Activated CD8-positive, alpha-beta memory T cell treated with anti-CD3 and anti-CD28 coated beads for 24 hours (primary cell): Measurements from ENCODE around the gene C2CD4C.
A peak's percentile ranks its signal among the peaks of the same experiment; 100 is the strongest.
"Not testable (repeated sequence)": the region's sequence is repeated elsewhere in the genome, so short reads cannot be mapped to it uniquely, and the experiment has no call there.

ENCODE experiments used
- DNase-seq: peaks from one replicate; pipeline ENCODE4 v3.0.0-alpha.2; 2020

C2CD4C gene

DNA sequence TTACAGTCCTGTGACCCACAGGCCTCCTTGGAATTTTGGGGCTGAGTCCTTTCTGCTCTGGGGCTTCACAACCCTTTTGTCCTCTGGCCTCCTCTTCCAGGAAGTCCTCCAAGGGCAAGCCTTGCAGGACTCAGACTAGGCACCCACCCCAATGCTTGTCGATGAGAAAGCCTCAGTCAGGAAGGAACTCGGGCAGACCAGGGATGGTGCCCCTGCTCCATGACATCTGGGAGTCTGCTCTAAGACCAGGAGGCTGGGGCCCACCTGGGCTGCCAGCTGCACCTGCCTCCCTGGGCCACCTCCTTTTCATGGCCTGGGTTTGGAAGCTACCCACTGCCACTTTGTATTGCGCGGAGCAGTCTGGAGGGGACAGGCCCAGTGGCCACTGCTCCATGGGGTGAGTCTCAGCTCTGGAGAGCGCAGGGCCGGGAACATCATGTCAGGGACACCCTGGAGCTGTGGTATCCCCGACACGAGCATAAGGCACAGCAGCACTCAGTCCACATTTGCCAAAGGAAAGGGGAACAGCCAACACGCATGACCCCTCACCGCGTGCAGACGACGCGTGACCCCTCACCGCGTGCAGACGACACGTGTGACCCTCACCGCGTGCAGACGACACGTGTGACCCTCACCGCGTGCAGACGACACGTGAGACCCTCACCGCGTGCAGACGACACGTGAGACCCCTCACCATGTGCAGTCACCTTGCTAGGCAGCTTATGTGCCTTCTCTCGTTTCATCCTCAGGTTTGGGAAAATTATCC, 10.8 kb downstream of the C2CD4C start:
- no peak for DNase-seq

GRCh38 chr19:397321-397720, 11.6 kb downstream of the C2CD4C start:
- no peak for DNase-seq

DNA sequence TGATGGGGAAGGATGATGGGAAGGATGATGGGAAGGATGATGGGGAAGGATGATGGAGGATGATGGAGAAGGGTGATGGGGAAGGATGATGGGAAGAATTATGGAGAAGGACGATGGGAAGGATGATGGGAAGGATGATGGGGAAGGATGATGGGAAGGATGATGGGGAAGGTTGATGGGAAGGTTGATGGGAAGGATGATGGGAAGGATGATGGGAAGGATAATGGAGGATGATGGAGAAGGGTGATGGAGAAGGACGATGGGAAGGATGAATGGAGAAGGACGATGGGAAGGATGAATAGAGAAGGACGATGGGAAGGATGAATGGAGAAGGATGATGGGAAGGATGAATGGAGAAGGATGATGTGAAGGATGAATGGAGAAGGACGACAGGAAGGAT, 13.5 kb downstream of the C2CD4C start:
- DNase-seq: no peak

DNA sequence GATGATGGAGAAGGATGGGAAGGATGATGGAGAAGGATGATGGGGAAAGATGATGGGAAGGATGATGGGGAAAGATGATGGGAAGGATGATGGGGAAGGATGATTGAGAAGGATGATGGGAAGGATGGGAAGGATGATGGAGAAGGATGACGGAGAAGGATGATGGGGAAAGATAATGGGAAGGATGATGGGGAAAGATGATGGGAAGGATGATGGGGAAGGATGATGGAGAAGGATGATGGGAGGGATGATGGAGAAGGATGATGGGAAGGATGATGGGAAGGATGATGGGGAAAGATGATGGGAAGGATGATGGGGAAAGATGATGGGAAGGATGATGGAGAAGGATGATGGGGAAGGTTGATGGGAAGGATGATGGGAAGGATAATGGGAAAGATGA, 14.1 kb downstream of the C2CD4C start:
- not testable (repeated sequence) for DNase-seq

- DNase-seq: not testable (repeated sequence)
Observed at GRCh38 chr19:393560-393959, 15.4 kb downstream of the C2CD4C start.

GRCh38 chr19:392375-392970, 16.5 kb downstream of the C2CD4C start:
- DNase-seq: no peak

GRCh38 chr19:391726-392374, 17.1 kb downstream of the C2CD4C start:
- DNase-seq: no peak

DNA sequence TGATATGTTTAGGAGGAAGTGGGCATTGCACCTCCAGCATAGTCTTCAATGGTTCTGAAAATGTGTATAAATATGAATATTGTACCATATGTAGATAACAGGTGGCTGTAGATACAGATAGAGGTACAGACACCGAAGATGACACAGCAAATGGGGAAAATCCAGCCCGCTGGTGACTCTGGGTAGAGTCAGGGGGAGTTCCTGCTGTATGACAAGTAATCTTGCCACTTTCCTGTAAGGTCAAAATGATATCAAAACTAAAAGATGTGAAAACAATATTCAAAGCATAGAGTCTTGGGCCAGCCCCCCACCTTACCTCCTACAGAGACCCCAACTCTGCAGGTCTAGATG, 17.8 kb downstream of the C2CD4C start:
- no peak for DNase-seq

DNA sequence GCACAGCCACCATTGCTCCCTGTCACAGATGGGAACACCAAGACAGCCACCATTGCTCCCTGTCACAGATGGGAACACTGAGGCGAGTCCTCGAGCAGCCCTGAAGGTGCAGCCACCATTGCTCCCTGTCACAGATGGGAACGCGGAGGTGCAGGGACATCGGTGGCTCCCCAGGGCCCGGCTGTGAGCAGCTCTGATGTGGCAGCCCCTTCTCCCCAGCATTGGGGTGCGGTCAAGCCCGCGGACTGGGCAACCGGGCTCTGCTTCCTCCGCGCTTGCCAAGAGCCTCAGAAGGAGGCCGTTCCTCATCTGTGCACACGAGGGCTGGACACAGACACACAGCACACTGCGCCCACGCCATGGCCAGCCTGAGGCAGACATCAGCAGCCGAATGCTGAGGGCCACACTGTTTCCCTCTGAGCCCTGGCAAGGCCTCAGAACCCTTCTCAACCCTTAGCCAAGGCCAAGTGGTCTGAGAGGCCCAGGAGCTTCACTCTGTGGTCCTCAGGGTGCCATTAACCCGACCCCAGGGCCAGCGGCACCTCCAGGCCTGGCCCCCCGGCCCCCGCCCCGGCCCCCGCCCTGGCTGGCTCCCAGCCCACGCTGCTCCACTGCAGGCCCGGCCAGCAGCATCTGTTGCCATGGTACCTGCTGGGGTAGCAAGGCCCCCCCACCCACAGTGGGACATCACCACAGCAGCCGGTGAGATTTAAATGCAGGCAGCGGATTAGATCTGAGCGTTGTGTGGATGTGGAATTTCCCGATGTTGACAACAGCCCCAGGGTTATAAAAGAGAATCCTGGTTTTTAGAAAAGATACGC, 18.4 kb downstream of the C2CD4C start:
- no peak for DNase-seq

- no peak for DNase-seq
Observed at GRCh38 chr19:389935-390289, 19.0 kb downstream of the C2CD4C start.

- no peak for DNase-seq
Observed at GRCh38 chr19:389255-389934, 19.6 kb downstream of the C2CD4C start.

- DNase-seq: no peak
Observed at GRCh38 chr19:388691-389090, 20.3 kb downstream of the C2CD4C start.

DNA sequence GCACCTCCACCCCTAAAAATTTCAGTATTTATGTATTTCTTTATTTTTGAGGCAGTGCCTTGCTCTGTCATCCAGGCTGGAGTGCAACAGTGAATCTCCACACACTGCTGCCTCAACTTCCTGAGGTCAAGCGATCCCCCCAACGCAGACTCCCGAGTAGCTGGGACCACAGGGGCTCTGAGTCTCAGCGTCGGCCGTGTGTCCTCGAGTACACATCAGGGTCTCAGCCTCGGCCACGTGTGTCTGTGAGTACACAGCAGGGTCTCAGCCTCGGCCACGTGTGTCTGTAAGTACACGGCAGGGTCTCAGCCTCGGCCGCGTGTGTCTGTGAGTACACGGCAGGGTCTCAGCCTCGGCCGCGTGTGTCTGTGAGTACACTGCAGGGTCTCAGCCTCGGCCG, 21.2 kb downstream of the C2CD4C start:
- DNase-seq: no peak

- DNase-seq: not testable (repeated sequence)
Observed at GRCh38 chr19:386632-387301, 22.2 kb downstream of the C2CD4C start.

GRCh38 chr19:386189-386588, 22.8 kb downstream of the C2CD4C start:
- DNase-seq: not testable (repeated sequence)

DNA sequence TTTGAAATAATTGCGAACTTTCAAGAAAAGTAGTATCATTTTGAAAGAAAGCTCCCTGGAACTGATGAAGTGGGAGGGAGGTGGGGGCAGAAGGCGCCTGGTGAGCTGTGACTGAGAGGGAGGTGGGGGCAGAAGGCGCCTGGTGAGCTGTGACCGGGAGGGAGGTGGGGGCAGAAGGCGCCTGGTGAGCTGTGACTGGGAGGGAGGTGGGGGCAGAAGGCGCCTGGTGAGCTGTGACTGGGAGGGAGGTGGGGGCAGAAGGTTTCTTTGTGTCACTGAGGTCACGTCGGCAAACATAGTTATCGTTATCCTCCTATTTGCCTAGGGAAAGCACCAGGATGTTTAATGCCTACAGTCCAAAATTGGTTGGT, 24.2 kb downstream of the C2CD4C start:
- no peak for DNase-seq

- no peak for DNase-seq
Observed at GRCh38 chr19:383922-384798, 24.8 kb downstream of the C2CD4C start.

DNA sequence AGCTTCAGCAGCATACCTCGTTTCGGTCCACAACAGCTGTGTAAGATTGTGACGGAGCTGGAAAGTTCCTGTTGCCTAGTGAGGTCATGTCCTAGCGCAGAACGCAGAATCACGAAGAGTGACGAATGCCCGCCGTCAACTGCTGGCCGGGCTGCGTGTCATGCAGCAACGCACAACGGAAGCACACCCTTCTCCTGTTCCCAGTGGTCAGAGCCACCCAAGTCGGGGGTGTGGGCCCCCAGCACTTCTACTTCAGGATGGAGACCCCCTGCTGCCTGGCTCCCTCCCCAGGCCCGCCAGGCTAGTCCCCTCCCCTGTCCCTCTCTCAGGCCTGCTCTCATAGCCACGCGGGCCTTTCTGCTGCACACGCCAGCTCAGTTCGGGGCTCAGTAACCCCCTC, 25.9 kb downstream of the C2CD4C start:
- no peak for DNase-seq

- not testable (repeated sequence) for DNase-seq
Observed at GRCh38 chr19:382578-382977, 26.4 kb downstream of the C2CD4C start.

DNA sequence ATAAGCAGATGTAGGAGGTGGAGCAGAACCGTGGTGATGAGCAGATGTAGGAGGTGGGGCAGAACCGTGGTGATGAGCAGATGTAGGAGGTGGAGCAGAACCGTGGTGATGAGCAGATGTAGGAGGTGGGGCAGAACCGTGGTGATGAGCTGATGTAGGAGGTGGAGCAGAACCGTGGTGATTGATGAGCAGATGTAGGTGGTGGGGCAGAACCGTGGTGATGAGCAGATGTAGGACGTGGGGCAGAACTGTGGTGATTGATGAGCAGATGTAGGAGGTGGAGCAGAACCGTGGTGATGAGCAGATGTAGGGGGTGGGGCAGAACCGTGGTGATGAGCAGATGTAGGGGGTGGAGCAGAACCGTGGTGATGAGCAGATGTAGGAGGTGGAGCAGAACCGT, 27.0 kb downstream of the C2CD4C start:
- peak; percentile 65 for DNase-seq

DNA sequence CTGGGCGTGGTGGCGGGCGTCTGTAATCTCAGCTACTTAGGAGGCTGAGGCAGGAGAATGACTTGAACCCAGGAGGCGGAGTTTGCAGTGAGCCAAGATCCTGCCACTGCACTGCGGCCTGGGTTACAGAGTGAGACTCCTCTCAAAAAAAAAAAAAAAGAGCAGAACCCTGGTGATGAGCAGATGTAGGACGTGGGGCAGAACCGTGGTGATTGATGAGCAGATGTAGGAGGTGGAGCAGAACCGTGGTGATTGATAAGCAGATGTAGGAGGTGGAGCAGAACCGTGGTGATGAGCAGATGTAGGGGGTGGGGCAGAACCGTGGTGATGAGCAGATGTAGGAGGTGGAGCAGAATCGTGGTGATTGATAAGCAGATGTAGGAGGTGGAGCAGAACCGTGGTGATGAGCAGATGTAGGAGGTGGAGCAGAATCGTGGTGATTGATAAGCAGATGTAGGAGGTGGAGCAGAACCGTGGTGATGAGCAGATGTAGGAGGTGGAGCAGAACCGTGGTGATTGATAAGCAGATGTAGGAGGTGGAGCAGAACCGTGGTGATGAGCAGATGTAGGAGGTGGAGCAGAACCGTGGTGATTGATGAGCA, 28.2 kb downstream of the C2CD4C start:
- not testable (repeated sequence) for DNase-seq
